ENCODE results near the gene C1GALT1.

Gene C1GALT1

GRCh38 chr7:7169296-7169695, 13.0 kb upstream of the C1GALT1 start:
- TF ChIP-seq, protein P1, sequence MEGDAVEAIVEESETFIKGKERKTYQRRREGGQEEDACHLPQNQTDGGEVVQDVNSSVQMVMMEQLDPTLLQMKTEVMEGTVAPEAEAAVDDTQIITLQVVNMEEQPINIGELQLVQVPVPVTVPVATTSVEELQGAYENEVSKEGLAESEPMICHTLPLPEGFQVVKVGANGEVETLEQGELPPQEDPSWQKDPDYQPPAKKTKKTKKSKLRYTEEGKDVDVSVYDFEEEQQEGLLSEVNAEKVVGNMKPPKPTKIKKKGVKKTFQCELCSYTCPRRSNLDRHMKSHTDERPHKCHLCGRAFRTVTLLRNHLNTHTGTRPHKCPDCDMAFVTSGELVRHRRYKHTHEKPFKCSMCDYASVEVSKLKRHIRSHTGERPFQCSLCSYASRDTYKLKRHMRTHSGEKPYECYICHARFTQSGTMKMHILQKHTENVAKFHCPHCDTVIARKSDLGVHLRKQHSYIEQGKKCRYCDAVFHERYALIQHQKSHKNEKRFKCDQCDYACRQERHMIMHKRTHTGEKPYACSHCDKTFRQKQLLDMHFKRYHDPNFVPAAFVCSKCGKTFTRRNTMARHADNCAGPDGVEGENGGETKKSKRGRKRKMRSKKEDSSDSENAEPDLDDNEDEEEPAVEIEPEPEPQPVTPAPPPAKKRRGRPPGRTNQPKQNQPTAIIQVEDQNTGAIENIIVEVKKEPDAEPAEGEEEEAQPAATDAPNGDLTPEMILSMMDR (conservative IDR thresholded peaks at IDR 0.05; ENCODE audit: control insufficient read depth, insufficient read depth, low read depth, low read length), result no peak
- no peak for DNase-seq (ENCODE audit: low read depth)
- no peak overlapping the region for H3K4me3 ChIP-seq (ENCODE audit: control insufficient read depth, low read depth, low read length)

DNA sequence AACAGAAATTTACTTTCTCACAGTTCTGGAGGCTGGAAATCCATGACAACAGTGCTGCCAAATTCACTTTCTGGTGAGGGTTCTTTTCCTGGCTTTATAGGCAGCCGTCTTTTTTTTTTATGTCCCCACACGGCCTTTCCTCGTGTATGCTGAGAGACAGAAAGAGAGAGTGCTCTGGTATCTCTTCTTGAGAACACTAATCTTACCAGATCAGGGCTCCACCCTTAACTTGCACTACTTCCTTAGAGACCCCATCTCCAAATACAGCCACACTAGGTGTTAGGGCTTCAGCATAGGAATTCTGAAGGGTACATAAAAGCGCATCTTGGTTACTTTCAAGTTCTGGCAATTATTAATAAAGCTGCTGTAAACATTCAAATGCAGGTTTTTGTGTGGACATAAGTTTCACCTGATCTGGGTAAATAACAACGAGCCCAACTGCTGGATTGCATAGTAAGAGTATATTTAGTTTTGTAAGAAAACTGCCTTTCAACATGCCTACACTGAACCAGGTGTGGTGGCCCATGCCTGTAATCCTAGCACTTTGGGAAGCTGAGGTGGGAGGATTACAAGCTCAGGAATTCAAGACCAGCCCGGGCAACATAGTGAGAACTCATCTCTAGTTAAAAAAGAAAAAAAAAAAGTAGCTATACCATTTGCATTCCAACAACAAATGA, 8.2 kb upstream of the C1GALT1 start:
- no peak overlapping the region for H3K4me3 ChIP-seq (ENCODE audit: control insufficient read depth, low read depth, low read length)
- no peak for DNase-seq (ENCODE audit: low read depth)
- TF ChIP-seq, protein P1 (conservative IDR thresholded peaks at IDR 0.05; ENCODE audit: control insufficient read depth, insufficient read depth, low read depth, low read length), result no peak

- H3K4me3 ChIP-seq (ENCODE audit: control insufficient read depth, low read depth, low read length), result no peak overlapping the region
- TF ChIP-seq, protein P1 (conservative IDR thresholded peaks at IDR 0.05; ENCODE audit: control insufficient read depth, insufficient read depth, low read depth, low read length), result no peak
- peak; percentile 24 for DNase-seq (ENCODE audit: low read depth)
These were observed 7.2 kb upstream of the C1GALT1 start for GRCh38 chr7:7175075-7175695.

DNA sequence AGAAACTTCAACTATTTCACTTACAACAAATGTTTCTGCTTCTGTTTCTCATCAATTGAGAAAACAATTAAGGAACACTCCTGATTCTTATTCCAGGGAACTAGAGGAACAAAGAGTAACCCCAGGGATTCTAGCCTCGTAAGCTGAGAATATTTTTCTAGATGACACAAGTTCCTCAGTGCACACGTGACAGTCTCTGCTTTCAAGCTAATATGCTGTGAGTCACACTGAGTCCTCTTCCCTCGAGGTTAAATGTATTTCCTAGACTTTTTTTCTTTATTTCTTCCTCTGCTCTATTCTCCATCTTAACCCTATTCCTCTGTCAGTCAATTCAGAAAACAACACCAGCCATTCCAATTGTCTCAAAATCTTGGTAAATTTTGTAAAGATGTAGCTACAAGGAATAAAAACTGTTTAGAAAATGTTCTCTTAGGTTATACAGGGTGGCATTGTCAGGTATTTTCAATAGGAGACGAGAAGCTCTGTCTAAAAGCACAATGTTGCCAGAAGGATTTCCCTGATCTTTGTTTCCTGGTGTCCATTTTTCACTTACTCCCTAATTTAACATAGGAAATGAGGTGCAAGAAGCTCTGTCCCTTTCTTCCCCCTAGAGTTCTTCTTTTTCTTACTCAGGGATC, 5.8 kb upstream of the C1GALT1 start:
- TF ChIP-seq, protein P1 (conservative IDR thresholded peaks at IDR 0.05; ENCODE audit: control insufficient read depth, insufficient read depth, low read depth, low read length), result no peak
- DNase-seq (ENCODE audit: low read depth), result peak; percentile 95
- no peak overlapping the region for H3K4me3 ChIP-seq (ENCODE audit: control insufficient read depth, low read depth, low read length)

GRCh38 chr7:7177044-7177517, 5.3 kb upstream of the C1GALT1 start:
- peak; percentile 83 for DNase-seq (ENCODE audit: low read depth)
- H3K4me3 ChIP-seq (ENCODE audit: control insufficient read depth, low read depth, low read length), result no peak overlapping the region
- TF ChIP-seq, protein P1 (conservative IDR thresholded peaks at IDR 0.05; ENCODE audit: control insufficient read depth, insufficient read depth, low read depth, low read length), result no peak

- TF ChIP-seq, protein P1 (conservative IDR thresholded peaks at IDR 0.05; ENCODE audit: control insufficient read depth, insufficient read depth, low read depth, low read length), result no peak
- no peak for DNase-seq (ENCODE audit: low read depth)
- H3K4me3 ChIP-seq (ENCODE audit: control insufficient read depth, low read depth, low read length), result no peak overlapping the region
These were observed 4.3 kb upstream of the C1GALT1 start for GRCh38 chr7:7178081-7178480.
